GM12865 (cell line): ENCODE measurements around the gene NBEAL1.
"Not testable (repeated sequence)": the region's sequence is repeated elsewhere in the genome, so short reads cannot be mapped to it uniquely, and the experiment has no call there.

Source experiments
- DNase-seq: peaks from one replicate; pipeline ENCODE4 v3.0.0; 2010; ENCODE audit warnings: low read depth
- H3K4me3 ChIP-seq: 2 replicates; pipeline ENCODE4 v1.5.1; 2011; ENCODE audit warnings: mild to moderate bottlenecking, low read depth, low read length, control low read depth
- CTCF ChIP-seq: IDR thresholded peaks from 2 replicates; pipeline ENCODE4 v1.5.1; 2011; ENCODE audit warnings: low read length, control low read depth, low read depth, inconsistent platforms; ENCODE audit not compliant: insufficient read depth; ENCODE audit errors: missing control alignments

Gene NBEAL1

GRCh38 chr2:203083328-203083727 lies 68.7 kb downstream of the NBEAL1 start:
- no peak for TF ChIP-seq CTCF
- H3K4me3 ChIP-seq: no peak overlapping the region
- no peak for DNase-seq

- not testable (repeated sequence) for DNase-seq, H3K4me3 ChIP-seq
These were observed 71.7 kb downstream of the NBEAL1 start for GRCh38 chr2:203086381-203086780.

- H3K4me3 ChIP-seq, DNase-seq: not testable (repeated sequence)
These were observed 76.0 kb downstream of the NBEAL1 start for GRCh38 chr2:203090721-203091120.

- no peak for TF ChIP-seq CTCF
- no peak overlapping the region for H3K4me3 ChIP-seq
- DNase-seq: no peak
These were observed 83.1 kb downstream of the NBEAL1 start for GRCh38 chr2:203097735-203098134.

GRCh38 chr2:203102357-203102756 lies 87.7 kb downstream of the NBEAL1 start:
- DNase-seq, H3K4me3 ChIP-seq: not testable (repeated sequence)

- no peak for TF ChIP-seq CTCF
- H3K4me3 ChIP-seq: no peak overlapping the region
- DNase-seq: no peak
These were observed 89.6 kb downstream of the NBEAL1 start for GRCh38 chr2:203104273-203104672.

GRCh38 chr2:203105996-203106395 lies 91.3 kb downstream of the NBEAL1 start:
- TF ChIP-seq CTCF: no peak
- no peak overlapping the region for H3K4me3 ChIP-seq
- DNase-seq: no peak

- not testable (repeated sequence) for H3K4me3 ChIP-seq, DNase-seq
These were observed 95.8 kb downstream of the NBEAL1 start for GRCh38 chr2:203110496-203110895.

- no peak for TF ChIP-seq CTCF
- no peak overlapping the region for H3K4me3 ChIP-seq
- DNase-seq: no peak
These were observed 97.7 kb downstream of the NBEAL1 start for GRCh38 chr2:203112342-203112741.

- H3K4me3 ChIP-seq, DNase-seq: not testable (repeated sequence)
These were observed 100.6 kb downstream of the NBEAL1 start for GRCh38 chr2:203115201-203115700.
